LNCAP (cell line): ENCODE measurements around the gene TTC3.

Experiments
- CTCF ChIP-seq: fragments of 450-650 bp; IDR thresholded peaks from 2 replicates; pipeline ENCODE4 v1.5.1; 2017; ENCODE audit warnings: mild to moderate bottlenecking

The TTC3 gene

GRCh38 chr21:37074546-37074945 is 1.5 kb downstream of the TTC3 start:
- no peak for TF ChIP-seq CTCF

GRCh38 chr21:37075214-37075770 is 2.2 kb downstream of the TTC3 start:
- no peak for TF ChIP-seq CTCF

DNA sequence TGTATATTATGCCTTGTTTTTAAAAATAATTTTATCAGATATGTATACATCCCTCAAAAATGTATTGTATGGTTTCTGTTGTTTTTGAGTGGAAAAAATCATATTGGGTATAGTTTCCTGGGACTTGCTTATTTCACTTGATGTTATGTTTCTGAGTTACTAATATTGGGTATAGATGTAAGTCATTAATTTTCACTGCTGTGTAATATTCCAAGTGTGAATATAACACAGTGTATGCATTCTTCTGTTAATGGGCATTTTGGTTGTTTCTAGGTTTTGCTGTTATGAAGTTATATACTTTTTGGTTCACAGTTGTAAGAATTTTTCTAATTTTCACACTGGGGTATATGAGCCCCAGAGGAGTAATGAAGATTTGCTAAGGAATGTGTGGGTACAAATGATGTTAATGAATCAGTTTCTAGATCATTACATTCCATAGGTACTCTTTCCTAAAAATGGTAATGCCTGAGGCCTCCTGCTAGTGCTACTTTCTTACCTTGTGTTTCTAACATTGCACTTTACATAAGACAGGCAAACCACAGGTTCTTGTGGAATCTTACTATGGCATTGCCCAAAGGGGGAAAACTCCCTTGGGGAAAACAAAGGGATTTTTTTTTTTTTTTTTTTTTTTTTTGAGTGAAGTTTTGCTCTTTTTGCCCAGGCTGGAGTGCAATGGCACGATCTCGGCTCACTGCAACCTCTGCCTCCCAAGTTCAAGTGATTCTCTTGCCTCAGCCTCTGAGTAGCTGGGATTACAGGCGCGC is 3.2 kb downstream of the TTC3 start:
- TF ChIP-seq CTCF: no peak

DNA sequence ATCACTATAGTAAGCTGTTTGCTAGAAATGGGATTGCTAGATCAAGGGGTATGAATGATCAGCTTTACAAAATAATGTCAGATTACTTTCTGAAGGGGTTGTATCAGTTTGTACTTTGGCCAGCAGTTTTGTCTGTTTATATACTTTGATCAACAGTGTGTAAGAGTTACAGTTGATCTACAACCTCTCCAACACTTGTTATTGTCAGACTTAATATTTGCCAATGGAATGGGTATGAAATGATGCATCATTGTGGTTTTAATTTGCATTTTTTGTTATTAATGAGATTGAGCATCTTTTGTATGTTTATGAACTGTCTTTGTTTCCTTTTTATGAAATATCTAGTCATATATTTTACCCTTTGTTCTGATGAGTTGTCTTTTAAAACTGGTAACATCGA is 4.3 kb downstream of the TTC3 start:
- TF ChIP-seq CTCF: no peak

DNA sequence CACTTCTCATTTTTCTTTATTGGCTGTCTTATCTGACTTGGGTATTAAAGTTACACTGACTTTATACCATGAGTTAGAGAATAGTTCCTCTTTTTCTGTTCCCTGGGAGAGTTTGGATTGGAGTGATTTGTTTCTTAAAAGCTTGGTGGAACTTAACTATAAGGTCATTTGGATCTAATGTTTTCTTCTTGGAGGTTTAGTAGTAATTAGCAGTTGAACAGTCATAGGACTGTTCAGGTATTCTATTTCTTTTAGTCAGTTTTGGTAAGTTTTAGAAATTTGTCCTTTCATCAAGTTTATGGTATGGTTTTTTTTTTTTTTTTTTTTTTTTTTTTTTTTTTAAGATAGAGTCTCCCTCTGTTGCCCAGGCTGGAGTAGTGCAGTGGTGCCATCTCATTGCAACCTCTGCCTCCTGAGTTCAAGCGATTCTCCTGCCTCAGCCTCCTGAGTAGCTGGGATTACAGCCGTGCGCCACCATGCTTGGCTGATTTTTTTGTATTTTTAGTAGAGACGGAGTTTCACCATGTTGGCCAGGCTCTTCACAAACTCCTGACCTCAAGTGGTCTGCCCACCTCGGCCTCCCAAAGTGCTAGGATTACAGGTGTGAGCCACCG is 6.3 kb downstream of the TTC3 start:
- TF ChIP-seq CTCF: no peak

DNA sequence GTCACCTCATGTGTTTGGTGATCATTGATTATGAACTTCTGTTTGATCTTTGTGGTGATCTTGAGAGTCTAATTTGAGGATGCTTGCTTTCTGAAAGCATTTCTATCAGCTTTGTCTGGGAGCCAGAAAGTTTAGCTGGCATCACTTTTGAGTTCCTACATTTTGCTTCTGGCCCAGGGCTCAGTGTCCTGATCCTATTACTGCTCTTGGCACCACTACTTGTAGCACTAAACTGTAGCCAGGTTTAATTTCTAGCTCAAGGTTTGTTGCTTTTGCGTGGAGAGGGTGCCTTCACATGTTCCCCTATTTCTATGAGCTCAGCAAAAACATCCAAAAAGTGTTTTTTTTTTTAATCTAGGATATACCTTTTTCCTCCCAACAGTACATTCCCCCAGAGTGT is 9.3 kb downstream of the TTC3 start:
- no peak for TF ChIP-seq CTCF

DNA sequence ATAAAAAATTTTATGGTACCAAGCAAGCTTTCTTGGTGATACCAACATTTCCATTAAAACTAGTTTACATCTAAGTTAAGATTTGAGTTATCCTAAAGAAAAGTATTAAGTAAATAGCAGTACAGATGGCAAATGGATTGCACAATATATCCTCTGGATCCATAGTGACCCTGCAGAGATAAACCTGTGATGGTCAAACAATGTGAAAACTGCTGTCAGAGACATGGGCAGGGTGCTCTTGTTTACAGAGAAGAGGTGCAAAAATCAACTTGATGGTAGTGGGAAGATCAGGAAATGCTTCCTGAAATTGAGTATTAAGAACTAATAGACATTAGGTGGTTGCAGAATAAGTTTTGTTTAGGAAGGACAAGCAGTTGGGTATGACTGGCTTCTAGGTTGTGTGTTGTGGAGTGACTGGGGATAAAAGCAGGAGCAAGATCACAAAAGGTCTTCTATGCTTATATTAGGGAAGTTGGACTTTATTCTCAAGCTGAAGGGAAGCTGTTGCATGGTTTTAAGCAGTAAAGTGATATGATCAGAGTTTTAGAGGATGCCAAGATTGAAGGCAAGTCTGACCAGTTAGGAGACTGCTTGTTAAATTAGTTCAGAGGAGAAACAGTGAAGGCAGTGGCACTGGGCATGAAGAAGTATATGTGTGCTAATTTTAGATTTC is 9.9 kb downstream of the TTC3 start:
- TF ChIP-seq CTCF: no peak
